ENCODE results near the gene MYO1D.

Gene MYO1D

GRCh38 chr17:32660496-32660985, 216.4 kb downstream of the MYO1D start:
- TF ChIP-seq CTCF (IDR thresholded peaks at IDR 0.05) = no peak

DNA sequence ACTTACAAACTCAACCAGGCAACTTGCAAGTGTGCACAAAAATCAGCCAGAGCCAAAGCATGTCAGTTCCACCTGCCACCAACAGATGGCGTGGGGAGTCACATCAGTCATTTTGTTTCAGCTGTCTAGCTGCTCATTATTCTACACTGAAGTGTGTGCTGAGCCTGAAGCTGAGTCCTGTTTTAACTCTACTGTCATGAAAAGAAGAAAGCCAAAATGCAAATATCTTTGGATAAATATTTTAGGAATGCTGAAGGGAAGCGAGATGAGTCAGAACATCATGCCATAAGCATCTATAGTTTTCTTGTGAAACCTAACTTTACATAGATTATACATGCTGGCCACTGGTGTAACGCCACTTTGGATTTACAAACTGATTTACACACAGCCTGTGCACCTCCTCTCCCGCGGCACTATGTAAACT, 217.5 kb downstream of the MYO1D start:
- TF ChIP-seq CTCF (IDR thresholded peaks at IDR 0.05) = peak; percentile 95

GRCh38 chr17:32658470-32659418, 218.2 kb downstream of the MYO1D start:
- no peak for TF ChIP-seq CTCF (IDR thresholded peaks at IDR 0.05)

DNA sequence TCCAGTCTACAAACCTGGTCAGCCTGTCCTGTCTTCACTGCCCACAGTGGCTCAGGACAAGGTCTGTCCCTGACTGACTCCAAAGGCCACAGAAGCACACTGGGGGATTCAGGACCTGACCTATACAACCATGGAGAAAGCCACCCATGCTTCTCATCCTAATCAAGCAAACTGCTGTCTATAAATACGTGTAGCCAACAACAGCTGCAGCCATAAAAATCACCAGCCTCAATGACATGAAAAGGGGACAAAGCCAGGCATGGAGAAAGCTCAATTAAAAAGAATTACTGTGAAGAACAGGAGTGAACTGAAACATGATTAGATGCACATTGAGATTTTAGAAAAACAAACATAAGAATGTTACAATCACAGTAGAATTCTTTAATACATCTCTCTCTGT, 220.0 kb downstream of the MYO1D start:
- no peak for TF ChIP-seq CTCF (IDR thresholded peaks at IDR 0.05)

DNA sequence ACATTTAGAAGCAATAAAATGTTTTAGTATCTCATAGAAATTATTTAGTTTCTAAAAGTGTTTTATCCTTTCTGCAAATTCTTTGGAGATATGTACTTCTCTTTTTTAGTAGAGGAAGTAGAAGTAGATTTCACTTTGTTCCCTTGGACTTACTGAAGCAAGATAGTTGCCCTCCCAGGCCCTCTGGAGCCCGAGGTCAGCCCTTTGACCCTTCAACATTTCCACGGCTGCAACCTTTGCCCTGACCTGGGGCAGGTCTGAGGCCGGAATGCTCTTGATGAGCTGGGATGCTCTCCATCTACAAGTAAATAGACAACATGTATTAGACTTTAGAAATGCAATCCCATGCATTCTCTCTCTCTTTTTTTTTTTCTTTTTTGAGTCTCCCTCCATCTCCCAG, 222.6 kb downstream of the MYO1D start:
- no peak for TF ChIP-seq CTCF (IDR thresholded peaks at IDR 0.05)

GRCh38 chr17:32651084-32651483, 225.8 kb downstream of the MYO1D start:
- TF ChIP-seq CTCF (IDR thresholded peaks at IDR 0.05) = no peak

DNA sequence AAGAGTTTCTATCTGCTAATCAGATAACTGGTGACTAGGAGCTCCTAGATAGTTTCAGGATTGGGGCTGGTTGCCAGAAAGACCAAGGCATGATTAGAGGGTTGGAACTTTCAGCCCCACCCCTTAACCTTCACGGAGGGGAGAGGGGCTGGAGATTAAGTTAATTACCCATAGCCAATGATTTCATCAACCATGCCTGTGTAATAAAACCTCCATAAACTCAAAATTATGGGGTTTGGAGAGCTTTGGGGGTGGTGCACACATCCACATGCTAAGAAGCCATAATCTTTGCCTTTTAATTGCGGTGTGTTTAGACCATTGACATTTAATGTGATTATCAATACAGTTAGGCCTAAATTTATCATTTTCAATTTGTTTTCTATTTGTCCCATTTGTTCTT, 228.5 kb downstream of the MYO1D start:
- TF ChIP-seq CTCF (IDR thresholded peaks at IDR 0.05) = no peak
